GM23338 (cell line): Measurements from ENCODE around the gene ANGPTL2. TPM values are rescaled to one million over a fixed set of nuclear protein-coding genes. Genes with fewer than 3 reads are reported as not detected.

ENCODE experiments used
- CREB1 ChIP-seq: fragments of 250-450 bp; sonication (Bioruptor Pico); IDR thresholded peaks from 2 replicates; pipeline ENCODE4 v1.5.0; 2020; ENCODE audit warnings: low read depth, mild to moderate bottlenecking, moderate library complexity
- NANOG ChIP-seq: IDR thresholded peaks from 2 replicates; pipeline ENCODE4 v1.6.1; 2016; ENCODE audit warnings: antibody characterized with exemption, borderline replicate concordance
- POLR2AphosphoS5 ChIP-seq: IDR thresholded peaks from 2 replicates; pipeline ENCODE4 v1.6.1; 2016; ENCODE audit warnings: antibody characterized with exemption, low read depth
- STAT1 ChIP-seq: IDR thresholded peaks from one replicate; pipeline ENCODE4 v1.6.1; 2016; ENCODE audit warnings: antibody characterized with exemption; ENCODE audit not compliant: unreplicated experiment
- ZNF114 ChIP-seq: fragments of 250-450 bp; sonication (Bioruptor Pico); IDR thresholded peaks from 2 replicates; pipeline ENCODE4 v1.5.0; 2020; ENCODE audit warnings: mild to moderate bottlenecking, moderate library complexity
- ZNF331 ChIP-seq: fragments of 250-450 bp; sonication (Bioruptor Pico); IDR thresholded peaks from 2 replicates; pipeline ENCODE4 v1.5.0; 2020; ENCODE audit warnings: low read depth, mild to moderate bottlenecking, moderate library complexity
- ZNF462 ChIP-seq: fragments of 250-450 bp; sonication (Bioruptor Pico); IDR thresholded peaks from 2 replicates; pipeline ENCODE4 v1.5.0; 2020; ENCODE audit warnings: mild to moderate bottlenecking, moderate library complexity
- polyA plus RNA-seq: library from polyadenylated mRNA; unstranded; fragments of >200 nt; fragmentation: Nextera tagmentation; extraction: Ambion mirVana; gene quantifications from 2 replicates; pipeline ENCODE4 v1.2.1, GENCODE V29; 2016
- total RNA-seq: library from RNA; depleted of rRNA; stranded (reverse); fragments of >200 nt; shearing (Covaris generic); gene quantifications from 2 replicates; pipeline ENCODE4 v1.2.3, GENCODE V29; 2014
- TF ChIP-seq, protein P1 (sequence below): IDR thresholded peaks from one replicate; pipeline ENCODE4 v1.6.1; 2018; ENCODE audit warnings: antibody characterized with exemption; ENCODE audit not compliant: unreplicated experiment

Gene ANGPTL2
- total and polyA plus RNA-seq, 2 experiments from 2014 or later = 2.9 to 5.2 TPM

GRCh38 chr9:127066851-127067136 is 55.6 kb downstream of the ANGPTL2 start (continued):
- no peak for TF ChIP-seq ZNF462
- no peak for TF ChIP-seq ZNF114 (CRISPR knock-in tag)
- TF ChIP-seq STAT1 = no peak
- no peak for TF ChIP-seq POLR2AphosphoS5
- no peak for TF ChIP-seq CREB1 (CRISPR knock-in tag)
- TF ChIP-seq NANOG = no peak
- TF ChIP-seq, protein P1, sequence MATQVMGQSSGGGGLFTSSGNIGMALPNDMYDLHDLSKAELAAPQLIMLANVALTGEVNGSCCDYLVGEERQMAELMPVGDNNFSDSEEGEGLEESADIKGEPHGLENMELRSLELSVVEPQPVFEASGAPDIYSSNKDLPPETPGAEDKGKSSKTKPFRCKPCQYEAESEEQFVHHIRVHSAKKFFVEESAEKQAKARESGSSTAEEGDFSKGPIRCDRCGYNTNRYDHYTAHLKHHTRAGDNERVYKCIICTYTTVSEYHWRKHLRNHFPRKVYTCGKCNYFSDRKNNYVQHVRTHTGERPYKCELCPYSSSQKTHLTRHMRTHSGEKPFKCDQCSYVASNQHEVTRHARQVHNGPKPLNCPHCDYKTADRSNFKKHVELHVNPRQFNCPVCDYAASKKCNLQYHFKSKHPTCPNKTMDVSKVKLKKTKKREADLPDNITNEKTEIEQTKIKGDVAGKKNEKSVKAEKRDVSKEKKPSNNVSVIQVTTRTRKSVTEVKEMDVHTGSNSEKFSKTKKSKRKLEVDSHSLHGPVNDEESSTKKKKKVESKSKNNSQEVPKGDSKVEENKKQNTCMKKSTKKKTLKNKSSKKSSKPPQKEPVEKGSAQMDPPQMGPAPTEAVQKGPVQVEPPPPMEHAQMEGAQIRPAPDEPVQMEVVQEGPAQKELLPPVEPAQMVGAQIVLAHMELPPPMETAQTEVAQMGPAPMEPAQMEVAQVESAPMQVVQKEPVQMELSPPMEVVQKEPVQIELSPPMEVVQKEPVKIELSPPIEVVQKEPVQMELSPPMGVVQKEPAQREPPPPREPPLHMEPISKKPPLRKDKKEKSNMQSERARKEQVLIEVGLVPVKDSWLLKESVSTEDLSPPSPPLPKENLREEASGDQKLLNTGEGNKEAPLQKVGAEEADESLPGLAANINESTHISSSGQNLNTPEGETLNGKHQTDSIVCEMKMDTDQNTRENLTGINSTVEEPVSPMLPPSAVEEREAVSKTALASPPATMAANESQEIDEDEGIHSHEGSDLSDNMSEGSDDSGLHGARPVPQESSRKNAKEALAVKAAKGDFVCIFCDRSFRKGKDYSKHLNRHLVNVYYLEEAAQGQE = no peak
- TF ChIP-seq ZNF331 (CRISPR knock-in tag) = no peak
